Prostate gland (tissue), 2 donors: Measurements from ENCODE around the gene ACP4. TPM values are rescaled to one million over a fixed set of nuclear protein-coding genes. Genes with fewer than 3 reads are reported as not detected.

Experiments
- DNase-seq: peaks from one replicate; pipeline ENCODE4 v3.0.0-alpha.2; 2019; ENCODE audit warnings: low spot score
- H3K27ac ChIP-seq, 2 donors: fragments of 200-600 bp; sonication (generic); 2 replicates each; pipeline ENCODE4 v1.5.1; 2017 to 2019
- H3K27me3 ChIP-seq: fragments of 200-600 bp; sonication (generic); replicated peaks from 2 replicates; pipeline ENCODE4 v1.5.1; 2019; ENCODE audit not compliant: insufficient read depth
- H3K36me3 ChIP-seq, 2 donors: fragments of 200-600 bp; sonication (generic); 1 replicate in 1 of 2; 2 replicates in 1 of 2; pipeline versions ENCODE4 v1.5.1 to v1.8.1; 2017 to 2019
- H3K4me1 ChIP-seq: fragments of 200-600 bp; sonication (generic); replicated peaks from 2 replicates; pipeline ENCODE4 v1.5.1; 2019
- H3K4me3 ChIP-seq, 2 donors: fragments of 200-600 bp; sonication (generic); 2 replicates each; pipeline ENCODE4 v1.5.1; 2017 to 2019
- H3K9me3 ChIP-seq: fragments of 200-600 bp; sonication (generic); 2 replicates; pipeline ENCODE4 v1.5.1; 2017
- CTCF ChIP-seq, 4 experiments: fragments of 200-600 bp in 2 of 4; fragments of 450-650 bp in 2 of 4; sonication (generic) in 2 of 4; IDR thresholded peaks; 1 replicate in 3 of 4; 2 replicates in 1 of 4; pipeline ENCODE4 v1.5.1; 2016 to 2019; ENCODE audit warnings: antibody characterized with exemption in 4 of 4, mild to moderate bottlenecking in 2 of 4, moderate library complexity in 2 of 4
- POLR2A ChIP-seq: fragments of 450-650 bp; IDR thresholded peaks from one replicate; pipeline ENCODE4 v1.6.1; 2016; ENCODE audit warnings: antibody characterized with exemption, mild to moderate bottlenecking
- POLR2AphosphoS5 ChIP-seq: sonication (generic); formaldehyde crosslinking; IDR thresholded peaks from one replicate; pipeline ENCODE4 v1.6.1; 2017; ENCODE audit warnings: antibody characterized with exemption
- WGBS: methylation state at CpG from one replicate; pipeline ENCODE4 v1.1.5; 2018; 5-methylcytosine and 5-hydroxymethylcytosine counted together
- intact Hi-C: fragments of 100-400 bp; cut with DNase I; formaldehyde crosslinking; loops from one replicate; pipeline ENCODE4 v1.14.2; 2022
- total RNA-seq, 2 donors: library from RNA; depleted of rRNA; stranded (reverse); fragments of >200 nt; gene quantifications; one replicate each; pipeline ENCODE4 v1.1.0, GENCODE V29; 2016

The ACP4 gene
- total RNA-seq, 2 donors from 2014 or later: not detected

GRCh38 chr19:50790922-50791467 lies 780 bp downstream of the ACP4 start:
- H3K9me3 ChIP-seq: no peaks in the 10 kb centered on the region
- H3K27me3 ChIP-seq: no peaks in the 10 kb centered on the region
- TF ChIP-seq POLR2A (no peak), POLR2AphosphoS5 (no peak), CTCF (IDR thresholded peaks at IDR 0.05) (no peak)
- H3K4me3 ChIP-seq: no peak overlapping the region
- no peak for DNase-seq
- H3K36me3 ChIP-seq: no peaks in the 10 kb centered on the region
- WGBS: 93% methylated on average over 6 of the region's 6 CpGs
- H3K4me1 ChIP-seq: no peaks in the 10 kb centered on the region
- intact Hi-C loops: no loop called here
- H3K27ac ChIP-seq: no peak overlapping the region

GRCh38 chr19:50791594-50792271 lies 1.5 kb downstream of the ACP4 start:
- TF ChIP-seq POLR2AphosphoS5 (no peak), CTCF (IDR thresholded peaks at IDR 0.05) (no peak), POLR2A (no peak)
- intact Hi-C loops: no loop called here
- Histone ChIP-seq H3K4me1 (no peaks in the 10 kb centered on the region), H3K4me3 (no peak overlapping the region), H3K27me3 (no peaks in the 10 kb centered on the region), H3K27ac (no peak overlapping the region), H3K36me3 (no peaks in the 10 kb centered on the region), H3K9me3 (no peaks in the 10 kb centered on the region)
- DNase-seq: no peak
- 79% methylated on average over 34 of the region's 47 CpGs for WGBS

GRCh38 chr19:50792272-50793250 lies 2.3 kb downstream of the ACP4 start:
- H3K27ac ChIP-seq: no peak overlapping the region
- intact Hi-C loops: no loop called here
- H3K36me3 ChIP-seq: peaks cover 0 to under 1% of the 10 kb centered on the region in 2 donors
- no peaks in the 10 kb centered on the region for H3K27me3 ChIP-seq
- H3K4me1 ChIP-seq: no peaks in the 10 kb centered on the region
- no peaks in the 10 kb centered on the region for H3K9me3 ChIP-seq
- TF ChIP-seq POLR2A: no peak
- no peak for TF ChIP-seq CTCF (IDR thresholded peaks at IDR 0.05)
- no peak for TF ChIP-seq POLR2AphosphoS5
- H3K4me3 ChIP-seq: no peak overlapping the region
- no peak for DNase-seq
- 94% methylated on average over 11 of the region's 13 CpGs for WGBS

- WGBS: 72% methylated on average over 11 of the region's 11 CpGs
- peaks cover 2 to 11% of the 10 kb centered on the region in 2 donors for H3K36me3 ChIP-seq
- TF ChIP-seq POLR2AphosphoS5 (no peak), POLR2A (no peak)
Measured at GRCh38 chr19:50793558-50794065, 3.4 kb downstream of the ACP4 start.

More at GRCh38 chr19:50793558-50794065, 3.4 kb downstream of the ACP4 start:
- H3K27me3 ChIP-seq: no peaks in the 10 kb centered on the region
- H3K9me3 ChIP-seq: no peaks in the 10 kb centered on the region
- H3K4me1 ChIP-seq: no peaks in the 10 kb centered on the region
- DNase-seq: no peak
- no peak overlapping the region for H3K27ac ChIP-seq
- intact Hi-C loops: no loop called here
- no peak overlapping the region for H3K4me3 ChIP-seq
